HepG2 (cell line): ENCODE results near the gene RPS27L. TPM values are rescaled to one million over a fixed set of nuclear protein-coding genes. Genes with fewer than 3 reads are reported as not detected.

Experiments
- ATAC-seq: fragments of 200-7000 bp; cut with Tn5 transposase; 3 replicates; pipeline ENCODE4 v1.9.1; 2020; ENCODE audit warnings: mild to moderate bottlenecking, moderate library complexity
- BruUV-seq: library from RNA; stranded (reverse); fragments of 400-500 nt; replicated peaks from 2 replicates; lab custom pipeline; 2021; lab: Mats Ljungman, UMichigan
- CTCF ChIA-PET: fragments of 300-600 bp; formaldehyde crosslinking; extraction: SDS; loops from one replicate; lab custom pipeline; 2021; ENCODE audit warnings: low total read pairs, inconsistent platforms, low intra/inter-chr PET ratio; lab: Yijun Ruan, JAX
- POLR2A ChIA-PET: fragments of 350-600 bp; sonication (Branson Sonifier 250); formaldehyde crosslinking; loops from one replicate; lab custom pipeline; 2020; ENCODE audit warnings: antibody characterized with exemption, inconsistent platforms; lab: Yijun Ruan, JAX
- DNase-seq: peaks from one replicate; pipeline ENCODE4 v3.0.0-alpha.2; 2015; ENCODE audit warnings: low spot score
- FAIRE-seq: peaks from 3 replicates; lab custom pipeline; 2011; peaks lifted over from hg19 to GRCh38; lab: Jason Lieb, UNC
- H2AFZ ChIP-seq: one replicate; pipeline ENCODE4 v1.6.1; 2011; ENCODE audit warnings: low read length, inconsistent platforms
- H3K27ac ChIP-seq: fragments of 300-600 bp; 3 replicates; pipeline ENCODE4 v1.8.0; 2011; ENCODE audit warnings: mixed run types, mild to moderate bottlenecking, mixed read lengths, low read length, inconsistent platforms; ENCODE audit not compliant: insufficient read depth; ENCODE audit errors: extremely low read length
- H3K27me3 ChIP-seq, 2 experiments: fragments of 200-600 bp in 1 of 2; 2 replicates in 1 of 2; 3 replicates in 1 of 2; pipeline versions ENCODE4 v1.6.0 to v1.8.0; 2011; ENCODE audit warnings: low read length in 2 of 2, mild to moderate bottlenecking in 2 of 2, moderate library complexity in 2 of 2, inconsistent platforms in 1 of 2; ENCODE audit not compliant: insufficient read depth in 2 of 2, control insufficient read depth in 1 of 2
- H3K36me3 ChIP-seq, 2 experiments: fragments of 200-600 bp in 1 of 2; replicated peaks in 1 of 2; 2 replicates in 1 of 2; 3 replicates in 1 of 2; pipeline versions ENCODE4 v1.5.1 to v1.8.0; 2011; ENCODE audit warnings: low read length in 2 of 2, inconsistent platforms in 1 of 2; ENCODE audit not compliant: insufficient read depth in 2 of 2, control insufficient read depth in 1 of 2
- H3K4me1 ChIP-seq: 2 replicates; pipeline ENCODE4 v1.5.1; 2012; ENCODE audit warnings: low read length, inconsistent platforms; ENCODE audit not compliant: insufficient read depth
- H3K4me2 ChIP-seq: 2 replicates; pipeline ENCODE4 v1.6.0; 2011; ENCODE audit warnings: low read depth, low read length, inconsistent platforms
- H3K4me3 ChIP-seq, 3 experiments: fragments of 200-600 bp in 1 of 3; sonication (generic), shearing (Covaris generic) in 1 of 3; replicated peaks in 1 of 3; 2 replicates each; pipeline ENCODE4 v1.5.1; 2011 to 2016; ENCODE audit warnings: low read length in 3 of 3, inconsistent platforms in 2 of 3, low read depth in 2 of 3, mild to moderate bottlenecking in 2 of 3, control low read depth in 1 of 3, mixed read lengths in 1 of 3; ENCODE audit not compliant: insufficient read depth in 1 of 3
- H3K79me2 ChIP-seq: one replicate; pipeline ENCODE4 v1.6.1; 2011; ENCODE audit warnings: low read length, inconsistent platforms; ENCODE audit not compliant: insufficient read depth
- H3K9ac ChIP-seq: 2 replicates; pipeline ENCODE4 v1.6.0; 2011; ENCODE audit warnings: mild to moderate bottlenecking, low read depth, low read length, inconsistent platforms; ENCODE audit not compliant: insufficient read depth
- H3K9me3 ChIP-seq: 2 replicates; pipeline ENCODE4 v1.5.1; 2012; ENCODE audit warnings: mild to moderate bottlenecking, low read length
- H4K20me1 ChIP-seq: 2 replicates; pipeline ENCODE4 v1.6.0; 2011; ENCODE audit warnings: inconsistent platforms, mild to moderate bottlenecking, low read length, moderate library complexity; ENCODE audit not compliant: insufficient read depth
- ATF1 ChIP-seq: IDR thresholded peaks from 2 replicates; pipeline ENCODE4 v1.6.1; 2016; ENCODE audit warnings: mild to moderate bottlenecking, control low read depth
- ATF7-NPFF ChIP-seq: sonication (generic); formaldehyde crosslinking; IDR thresholded peaks from 2 replicates; pipeline ENCODE4 v1.8.1; 2023; ENCODE audit warnings: mild to moderate bottlenecking, low read depth, missing genetic modification reagents, moderate library complexity
- BORCS8-MEF2B ChIP-seq: sonication (generic); formaldehyde crosslinking; IDR thresholded peaks from 2 replicates; pipeline ENCODE4 v1.8.0; 2022; ENCODE audit warnings: mild to moderate bottlenecking, missing genetic modification reagents
- EED ChIP-seq: sonication (generic); formaldehyde crosslinking; IDR thresholded peaks from 2 replicates; pipeline ENCODE4 v1.5.0; 2020; ENCODE audit warnings: mild to moderate bottlenecking, missing genetic modification reagents
- ETS1 ChIP-seq: sonication (generic); formaldehyde crosslinking; IDR thresholded peaks from 2 replicates; pipeline ENCODE4 v1.4.0; 2020; ENCODE audit warnings: missing genetic modification reagents
- FOXP1 ChIP-seq, 2 experiments: fragments of 450-650 bp in 1 of 2; IDR thresholded peaks; 2 replicates each; pipeline ENCODE4 v1.6.1; 2017 to 2018; ENCODE audit warnings: antibody characterized with exemption in 1 of 2
- NFATC3 ChIP-seq: sonication (generic); formaldehyde crosslinking; IDR thresholded peaks from 2 replicates; pipeline ENCODE4 v1.5.1; 2020; ENCODE audit warnings: mild to moderate bottlenecking, missing genetic modification reagents
- NFE2 ChIP-seq: sonication (generic); formaldehyde crosslinking; IDR thresholded peaks from 2 replicates; pipeline ENCODE4 v1.4.0; 2020; ENCODE audit warnings: missing genetic modification reagents
- NFE2L2 ChIP-seq: fragments of 150-350 bp; IDR thresholded peaks from 2 replicates; pipeline ENCODE4 v1.6.1; 2014; ENCODE audit warnings: low read length
- PPARG ChIP-seq: conservative IDR thresholded peaks from 2 replicates; pipeline ENCODE4 v1.6.1; 2016; ENCODE audit warnings: missing biosample characterization, missing genetic modification reagents
- SIN3A ChIP-seq: IDR thresholded peaks from 2 replicates; pipeline ENCODE4 v1.6.1; 2011; ENCODE audit warnings: low read depth, mild to moderate bottlenecking, control low read depth, low read length, borderline replicate concordance
- SMAD9 ChIP-seq: sonication (generic); formaldehyde crosslinking; IDR thresholded peaks from 2 replicates; pipeline ENCODE4 v1.5.1; 2020; ENCODE audit warnings: mild to moderate bottlenecking, missing genetic modification reagents
- SMC3 ChIP-seq: IDR thresholded peaks from 2 replicates; pipeline ENCODE4 v1.6.1; 2011; ENCODE audit warnings: low read length, improper control_type of control experiment
- TAF15 ChIP-seq: fragments of 200-400 bp; formaldehyde crosslinking; IDR thresholded peaks from one replicate; pipeline ENCODE4 v1.6.1; 2018; ENCODE audit warnings: mild to moderate bottlenecking, low read depth, low read length; ENCODE audit not compliant: poor library complexity, severe bottlenecking
- ZFX ChIP-seq: sonication (generic); formaldehyde crosslinking; IDR thresholded peaks from 2 replicates; pipeline ENCODE4 v1.4.0; 2020; ENCODE audit warnings: mild to moderate bottlenecking, low read depth, missing genetic modification reagents, moderate library complexity
- ZNF234 ChIP-seq: sonication (generic); formaldehyde crosslinking; conservative IDR thresholded peaks from 2 replicates; pipeline ENCODE4 v1.5.1; 2020; ENCODE audit warnings: mild to moderate bottlenecking, missing genetic modification reagents
- ZNF674 ChIP-seq: sonication (generic); formaldehyde crosslinking; IDR thresholded peaks from 2 replicates; pipeline ENCODE4 v1.5.0; 2020; ENCODE audit warnings: low read depth, mild to moderate bottlenecking, missing genetic modification reagents
- whole genome bisulfite sequencing: methylation state at CpG from one replicate; pipeline ENCODE4 v1.1.6; 2017; ENCODE audit warnings: low lambda C conversion rate; 5-methylcytosine and 5-hydroxymethylcytosine counted together
- in situ Hi-C: cut with HindIII; loops from 2 replicates; pipeline ENCODE4 v1.10.0; 2017; ENCODE audit warnings: low pct_unique_long_range_greater_than_20kb; ENCODE audit not compliant: extremely low pct_ligation_motif_present
- intact Hi-C: fragments of 100-400 bp; cut with micrococcal nuclease; formaldehyde crosslinking; loops from one replicate; pipeline ENCODE4 v1.10.0; 2022; ENCODE audit not compliant: unreplicated experiment
- polyA plus RNA-seq, 8 experiments: library from polyadenylated mRNA; depleted of rRNA in 3 of 8; stranded (reverse) in 7 of 8; unstranded in 1 of 8; fragments of >200 nt; fragmentation: Illumina TruSeq in 4 of 8; extraction: Trizol in 4 of 8; gene quantifications; 2 replicates each; pipeline versions ENCODE4 v1.2.1 to v1.2.3, GENCODE V29; 2011 to 2016; ENCODE audit warnings: low read depth in 4 of 8, missing spikeins in 1 of 8, mixed read lengths in 1 of 8; ENCODE audit not compliant: insufficient read depth in 1 of 8
- total RNA-seq, 5 experiments: library from RNA; depleted of rRNA; stranded (reverse); fragments of >200 nt; fragmentation: Illumina TruSeq; extraction: Trizol; gene quantifications; 2 replicates each; pipeline ENCODE4 v1.2.3, GENCODE V29; 2016; ENCODE audit warnings: low read depth in 1 of 5
- TF ChIP-seq, protein P1 (sequence below): sonication (generic); formaldehyde crosslinking; IDR thresholded peaks from 2 replicates; pipeline ENCODE4 v1.4.0; 2020; ENCODE audit warnings: missing genetic modification reagents
- TF ChIP-seq, protein P2 (sequence below): sonication (generic); formaldehyde crosslinking; IDR thresholded peaks from 2 replicates; pipeline ENCODE4 v1.5.0; 2020; ENCODE audit warnings: missing genetic modification reagents, mild to moderate bottlenecking, borderline replicate concordance
- TF ChIP-seq, protein P3 (sequence below): sonication (generic); formaldehyde crosslinking; IDR thresholded peaks from 2 replicates; pipeline ENCODE4 v1.9.0; 2021; ENCODE audit warnings: missing genetic modification reagents, mild to moderate bottlenecking, borderline replicate concordance

Gene RPS27L
- total and polyA plus RNA-seq, 2 of the 13 experiments (the other 11 are each of a cell fraction or from before 2014, with no cell fraction given): 231 to 433 TPM

- Histone ChIP-seq H3K9ac (peak overlapping the region; percentile 69; the same call in 1 of the 2 replicates), H2AFZ (no peak overlapping the region), H3K36me3 (no peaks in the 10 kb centered on the region), H3K27ac (no peak overlapping the region), H3K4me3 (peak overlapping the region; percentile 82 to 93 (median 85); a peak in 4 of 6 replicates), H3K27me3 (no peaks in the 10 kb centered on the region; a peak in 1 of 5 replicates), H3K79me2 (peaks cover 19% of the 10 kb centered on the region), H3K4me2 (peak overlapping the region; percentile 98), H3K4me1 (peaks cover 66% of the 10 kb centered on the region), H3K9me3 (no peaks in the 10 kb centered on the region), H4K20me1 (no peaks in the 10 kb centered on the region)
- DNase-seq (no peak), ATAC-seq (no peak), FAIRE-seq (no peak)
- ChIA-PET POLR2A (no interaction called here), CTCF (no interaction called here)
- TF ChIP-seq SIN3A: no peak
- TF ChIP-seq, protein P1, sequence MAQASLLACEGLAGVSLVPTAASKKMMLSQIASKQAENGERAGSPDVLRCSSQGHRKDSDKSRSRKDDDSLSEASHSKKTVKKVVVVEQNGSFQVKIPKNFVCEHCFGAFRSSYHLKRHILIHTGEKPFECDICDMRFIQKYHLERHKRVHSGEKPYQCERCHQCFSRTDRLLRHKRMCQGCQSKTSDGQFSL (CRISPR knock-in tag): no peak
- no peak for TF ChIP-seq ZFX (CRISPR knock-in tag)
- no peak for TF ChIP-seq ATF1 (CRISPR knock-in tag)
- no peak for TF ChIP-seq PPARG (CRISPR knock-in tag)
- TF ChIP-seq ZNF674 (CRISPR knock-in tag): no peak
- TF ChIP-seq, protein P2, sequence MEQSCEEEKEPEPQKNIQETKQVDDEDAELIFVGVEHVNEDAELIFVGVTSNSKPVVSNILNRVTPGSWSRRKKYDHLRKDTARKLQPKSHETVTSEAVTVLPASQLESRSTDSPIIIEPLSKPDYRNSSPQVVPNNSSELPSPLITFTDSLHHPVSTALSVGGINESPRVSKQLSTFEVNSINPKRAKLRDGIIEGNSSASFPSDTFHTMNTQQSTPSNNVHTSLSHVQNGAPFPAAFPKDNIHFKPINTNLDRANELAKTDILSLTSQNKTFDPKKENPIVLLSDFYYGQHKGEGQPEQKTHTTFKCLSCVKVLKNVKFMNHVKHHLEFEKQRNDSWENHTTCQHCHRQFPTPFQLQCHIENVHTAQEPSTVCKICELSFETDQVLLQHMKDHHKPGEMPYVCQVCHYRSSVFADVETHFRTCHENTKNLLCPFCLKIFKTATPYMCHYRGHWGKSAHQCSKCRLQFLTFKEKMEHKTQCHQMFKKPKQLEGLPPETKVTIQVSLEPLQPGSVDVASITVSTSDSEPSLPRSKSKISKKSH (CRISPR knock-in tag): no peak
- TF ChIP-seq ATF7-NPFF (CRISPR knock-in tag): no peak
- no peak for TF ChIP-seq NFE2L2
- no peak for TF ChIP-seq BORCS8-MEF2B (CRISPR knock-in tag)
- TF ChIP-seq SMAD9 (CRISPR knock-in tag): no peak
- TF ChIP-seq NFATC3: no peak
- TF ChIP-seq TAF15: no peak
- no peak for TF ChIP-seq SMC3
- TF ChIP-seq ETS1 (CRISPR knock-in tag): no peak
- no peak for TF ChIP-seq NFE2 (CRISPR knock-in tag)
- TF ChIP-seq, protein P3, sequence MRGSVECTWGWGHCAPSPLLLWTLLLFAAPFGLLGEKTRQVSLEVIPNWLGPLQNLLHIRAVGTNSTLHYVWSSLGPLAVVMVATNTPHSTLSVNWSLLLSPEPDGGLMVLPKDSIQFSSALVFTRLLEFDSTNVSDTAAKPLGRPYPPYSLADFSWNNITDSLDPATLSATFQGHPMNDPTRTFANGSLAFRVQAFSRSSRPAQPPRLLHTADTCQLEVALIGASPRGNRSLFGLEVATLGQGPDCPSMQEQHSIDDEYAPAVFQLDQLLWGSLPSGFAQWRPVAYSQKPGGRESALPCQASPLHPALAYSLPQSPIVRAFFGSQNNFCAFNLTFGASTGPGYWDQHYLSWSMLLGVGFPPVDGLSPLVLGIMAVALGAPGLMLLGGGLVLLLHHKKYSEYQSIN (CRISPR knock-in tag): no peak
- no peak for TF ChIP-seq EED
- no peak for TF ChIP-seq ZNF234 (CRISPR knock-in tag)
- no peak for TF ChIP-seq FOXP1 (IDR thresholded peaks at IDR 0.05)
- no peak for TF ChIP-seq FOXP1 (CRISPR knock-in tag; IDR thresholded peaks at IDR 0.05)
- WGBS: 68% methylated on average over 3 of the region's 3 CpGs
- intact Hi-C loops: no loop called here
- in situ Hi-C loops: no loop called here
- no TSS peak for BruUV-seq
Measured at GRCh38 chr15:63190769-63191649, 33.7 kb upstream of the RPS27L start.
